Trophoblast cell (in vitro differentiated cells and primary cell): ENCODE measurements around the gene PAQR6.

Source experiments
- DNase-seq, 2 donors: peaks; one replicate each; pipeline ENCODE4 v3.0.0-alpha.2; 2016
- H2AFZ ChIP-seq: 2 replicates; pipeline ENCODE4 v1.6.1; 2013; ENCODE audit warnings: low read length, moderate library complexity, mild to moderate bottlenecking; ENCODE audit not compliant: insufficient read depth, poor library complexity
- H2AK5ac ChIP-seq: 2 replicates; pipeline ENCODE4 v1.6.1; 2013; ENCODE audit warnings: mild to moderate bottlenecking, low read length
- H2BK120ac ChIP-seq: 2 replicates; pipeline ENCODE4 v1.6.1; 2013; ENCODE audit warnings: low read length, mild to moderate bottlenecking, moderate library complexity; ENCODE audit not compliant: insufficient read depth, poor library complexity
- H2BK12ac ChIP-seq: 2 replicates; pipeline ENCODE4 v1.6.1; 2013; ENCODE audit warnings: mild to moderate bottlenecking, low read length, moderate library complexity
- H2BK5ac ChIP-seq: 2 replicates; pipeline ENCODE4 v1.6.1; 2013; ENCODE audit warnings: low read length, low read depth, moderate library complexity, mild to moderate bottlenecking; ENCODE audit not compliant: poor library complexity
- H3K14ac ChIP-seq: 2 replicates; pipeline ENCODE4 v1.6.1; 2013; ENCODE audit warnings: mild to moderate bottlenecking, low read length
- H3K18ac ChIP-seq: 2 replicates; pipeline ENCODE4 v1.6.1; 2013; ENCODE audit warnings: mild to moderate bottlenecking, low read length
- H3K23ac ChIP-seq: 2 replicates; pipeline ENCODE4 v1.6.1; 2013; ENCODE audit warnings: low read length
- H3K27ac ChIP-seq: 2 replicates; pipeline ENCODE4 v1.5.1; 2013; ENCODE audit warnings: low read depth, mild to moderate bottlenecking, inconsistent platforms, low read length, moderate library complexity
- H3K27me3 ChIP-seq: 2 replicates; pipeline ENCODE4 v1.6.1; 2013; ENCODE audit warnings: inconsistent platforms, mild to moderate bottlenecking, low read length, moderate library complexity; ENCODE audit not compliant: insufficient read depth
- H3K36me3 ChIP-seq, 2 experiments: 1 replicate in 1 of 2; 2 replicates in 1 of 2; pipeline ENCODE4 v1.6.1; 2013; ENCODE audit warnings: low read length in 2 of 2, mild to moderate bottlenecking in 2 of 2, moderate library complexity in 1 of 2; ENCODE audit not compliant: insufficient read depth in 2 of 2, control insufficient read depth in 1 of 2
- H3K4ac ChIP-seq: 2 replicates; pipeline ENCODE4 v1.6.1; 2013; ENCODE audit warnings: low read depth, mild to moderate bottlenecking, low read length, moderate library complexity
- H3K4me1 ChIP-seq, 2 experiments: 1 replicate in 1 of 2; 2 replicates in 1 of 2; pipeline ENCODE4 v1.6.1; 2013; ENCODE audit warnings: low read length in 2 of 2, mild to moderate bottlenecking in 2 of 2, moderate library complexity in 1 of 2; ENCODE audit not compliant: insufficient read depth in 2 of 2, control insufficient read depth in 1 of 2
- H3K4me2 ChIP-seq: 2 replicates; pipeline ENCODE4 v1.6.1; 2013; ENCODE audit warnings: inconsistent platforms, mild to moderate bottlenecking, low read length, moderate library complexity
- H3K4me3 ChIP-seq: 2 replicates; pipeline ENCODE4 v1.5.1; 2013; ENCODE audit warnings: mild to moderate bottlenecking, low read depth, low read length, inconsistent platforms
- H3K79me1 ChIP-seq: one replicate; pipeline ENCODE4 v1.6.1; 2013; ENCODE audit warnings: low read length
- H3K79me2 ChIP-seq: 2 replicates; pipeline ENCODE4 v1.6.1; 2013; ENCODE audit warnings: low read length, mild to moderate bottlenecking; ENCODE audit not compliant: control insufficient read depth, insufficient read depth, poor library complexity
- H3K9ac ChIP-seq: 2 replicates; pipeline ENCODE4 v1.6.1; 2013; ENCODE audit warnings: mild to moderate bottlenecking, low read length
- H3K9me3 ChIP-seq: 2 replicates; pipeline ENCODE4 v1.6.1; 2013; ENCODE audit warnings: low read depth, mild to moderate bottlenecking, control low read depth, inconsistent platforms, low read length; ENCODE audit not compliant: insufficient read depth
- H4K12ac ChIP-seq: 2 replicates; pipeline ENCODE4 v1.6.1; 2013; ENCODE audit warnings: low read depth, mild to moderate bottlenecking, low read length, moderate library complexity
- H4K8ac ChIP-seq: 2 replicates; pipeline ENCODE4 v1.6.1; 2013; ENCODE audit warnings: low read depth, mild to moderate bottlenecking, low read length, moderate library complexity
- H4K91ac ChIP-seq: one replicate; pipeline ENCODE4 v1.6.1; 2013; ENCODE audit warnings: low read depth, mild to moderate bottlenecking, low read length, moderate library complexity
- WGBS: extraction: QIAGEN DNeasy Blood & Tissue Kit; methylation state at CpG from one replicate; pipeline ENCODE4 v1.1.7; 2013; ENCODE audit warnings: missing lambda C conversion rate; ENCODE audit not compliant: insufficient read length, insufficient coverage; ENCODE audit errors: extremely low coverage; 5-methylcytosine and 5-hydroxymethylcytosine counted together

The PAQR6 gene

DNA sequence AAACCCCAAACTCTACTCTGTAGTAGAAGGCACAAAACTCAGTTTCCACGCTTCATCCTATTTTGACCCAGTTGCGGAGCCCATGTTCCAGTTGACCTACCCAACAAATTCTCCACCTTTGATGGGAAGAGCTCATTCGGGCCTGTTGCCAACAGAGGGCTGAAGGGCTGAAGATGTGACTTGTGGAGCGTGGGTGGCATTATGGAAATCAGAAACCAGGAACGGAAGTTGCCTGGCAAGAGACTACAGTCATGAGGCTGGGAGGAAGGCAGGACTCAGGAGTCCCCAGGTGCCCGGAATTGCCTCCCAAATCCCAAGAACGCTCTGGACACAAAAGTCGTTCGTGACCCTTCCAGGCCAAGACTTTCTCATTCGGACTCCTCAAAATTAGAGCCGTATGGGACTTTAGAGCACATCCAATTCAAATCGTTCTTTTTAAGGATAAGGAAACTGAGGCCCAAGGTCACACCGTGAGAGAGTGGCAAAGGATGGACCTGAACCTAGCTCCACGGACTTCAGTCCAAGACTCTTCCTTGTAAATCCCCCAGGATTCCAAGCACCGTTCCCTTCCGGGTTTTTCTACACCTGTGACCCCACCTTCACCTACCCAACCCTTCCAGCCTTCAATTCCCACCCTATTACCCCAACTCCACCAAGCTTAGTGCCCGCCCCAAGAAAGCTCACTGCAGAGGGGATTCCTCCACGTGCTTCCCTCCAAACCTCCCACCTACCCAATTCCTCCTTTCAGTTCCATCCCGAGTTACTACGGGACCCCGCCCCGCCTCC, 34.0 kb upstream of the PAQR6 start:
- no peak overlapping the region for H2BK12ac ChIP-seq

DNA sequence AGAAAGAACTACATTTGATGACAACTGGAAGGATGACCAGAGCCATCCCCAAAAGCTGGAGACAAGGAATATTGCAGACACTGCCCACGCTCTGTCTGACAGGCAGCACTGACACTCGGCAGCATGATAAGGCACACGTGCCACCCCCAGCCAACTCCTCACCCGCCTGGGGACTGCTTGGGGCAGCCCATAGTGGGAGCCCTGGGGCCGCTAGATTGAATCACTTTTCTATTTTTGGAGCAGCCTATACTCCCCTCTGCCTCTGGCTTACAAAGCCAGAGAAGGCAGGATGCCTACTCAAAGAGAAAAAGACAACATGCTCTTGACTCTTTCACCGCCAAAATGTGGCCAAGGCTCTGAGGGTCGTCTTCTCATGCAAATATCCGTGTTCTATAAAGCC, 33.4 kb upstream of the PAQR6 start:
- no peak overlapping the region for H2BK120ac ChIP-seq
- peaks cover 5% of the 10 kb centered on the region for H3K79me1 ChIP-seq
- H3K4me3 ChIP-seq = no peak overlapping the region
- no peak overlapping the region for H3K18ac ChIP-seq
- H2BK5ac ChIP-seq = no peak overlapping the region
- no peak overlapping the region for H4K8ac ChIP-seq
- H3K27ac ChIP-seq = no peak overlapping the region
- no peak overlapping the region for H4K91ac ChIP-seq
- no peak overlapping the region for H2BK12ac ChIP-seq
- peak overlapping the region; percentile 85 for H3K4ac ChIP-seq
- WGBS = no CpG with 5 or more reads among the region's 8 CpGs
- peaks cover 20 to 21% of the 10 kb centered on the region in 2 experiments for H3K4me1 ChIP-seq
- H4K12ac ChIP-seq = no peak overlapping the region
- no peak overlapping the region for H2AFZ ChIP-seq
- no peak overlapping the region for H3K23ac ChIP-seq
- no peaks in the 10 kb centered on the region for H3K27me3 ChIP-seq
- peak; percentile 9 to 16 for DNase-seq
- H2AK5ac ChIP-seq = no peak overlapping the region
- H3K14ac ChIP-seq = no peak overlapping the region
- H3K36me3 ChIP-seq = peaks cover 22 to 30% of the 10 kb centered on the region in 2 experiments
- H3K9ac ChIP-seq = no peak overlapping the region
- H3K9me3 ChIP-seq = no peaks in the 10 kb centered on the region
- peak overlapping the region; percentile 86 for H3K4me2 ChIP-seq
- peaks cover 20% of the 10 kb centered on the region for H3K79me2 ChIP-seq

More for the DNA sequence above, 34.0 kb upstream of the PAQR6 start:
- no peak overlapping the region for H3K23ac ChIP-seq
- peak overlapping the region; percentile 92 for H3K9ac ChIP-seq
- H4K12ac ChIP-seq = peak overlapping the region; percentile 85
- no peak overlapping the region for H2AFZ ChIP-seq
- peaks cover 20% of the 10 kb centered on the region for H3K79me2 ChIP-seq
- WGBS = no CpG with 5 or more reads among the region's 22 CpGs
- peaks cover 20 to 21% of the 10 kb centered on the region in 2 experiments for H3K4me1 ChIP-seq
- peak overlapping the region; percentile 94 for H3K4me3 ChIP-seq
- H2BK5ac ChIP-seq = peak overlapping the region; percentile 97
- peak overlapping the region; percentile 85 for H3K4ac ChIP-seq
- H3K36me3 ChIP-seq = peaks cover 20 to 25% of the 10 kb centered on the region in 2 experiments
- H2BK120ac ChIP-seq = peak overlapping the region; percentile 99
- peak overlapping the region; percentile 99 for H4K8ac ChIP-seq
- DNase-seq = peak in 1 of 2 donors; percentile 26
- H3K18ac ChIP-seq = peak overlapping the region; percentile 76
- peak overlapping the region; percentile 86 for H3K4me2 ChIP-seq
- peak overlapping the region; percentile 69 for H3K27ac ChIP-seq
- H2AK5ac ChIP-seq = peak overlapping the region; percentile 97
- no peaks in the 10 kb centered on the region for H3K9me3 ChIP-seq
- H3K79me1 ChIP-seq = peaks cover 5% of the 10 kb centered on the region
- H3K27me3 ChIP-seq = no peaks in the 10 kb centered on the region
- H3K14ac ChIP-seq = peak overlapping the region; percentile 99
- H4K91ac ChIP-seq = peak overlapping the region; percentile 99

DNA sequence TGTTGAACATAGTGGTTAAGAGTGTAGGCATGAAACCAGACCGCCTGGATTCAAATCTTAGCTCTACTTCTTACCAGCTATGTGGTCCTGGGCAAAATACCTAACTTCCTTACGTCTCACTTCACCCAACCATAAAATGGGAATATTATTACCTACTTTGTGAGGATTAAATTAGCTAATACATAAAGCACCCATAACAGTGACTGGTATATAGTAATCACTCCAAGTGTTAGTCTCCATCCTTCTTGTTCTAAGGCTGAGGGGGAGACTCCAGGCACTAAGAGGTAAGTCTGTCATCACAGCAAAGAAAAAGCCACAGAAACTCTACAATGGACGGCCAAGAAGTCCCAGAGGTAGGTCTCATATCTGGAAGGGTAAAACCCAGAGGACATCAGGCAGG, 32.0 kb upstream of the PAQR6 start:
- no CpG with 5 or more reads among the region's 3 CpGs for WGBS

GRCh38 chr1:156276966-156277381, 29.1 kb upstream of the PAQR6 start:
- H3K4me1 ChIP-seq = peaks cover 7 to 9% of the 10 kb centered on the region in 2 experiments
- H3K79me2 ChIP-seq = peaks cover 12% of the 10 kb centered on the region
- H3K14ac ChIP-seq = no peak overlapping the region
- no peak overlapping the region for H3K4me2 ChIP-seq
- no peak overlapping the region for H4K91ac ChIP-seq
- H2AK5ac ChIP-seq = no peak overlapping the region
- H3K9ac ChIP-seq = no peak overlapping the region
- H3K27ac ChIP-seq = no peak overlapping the region
- H3K79me1 ChIP-seq = no peaks in the 10 kb centered on the region
- no CpG with 5 or more reads among the region's 6 CpGs for WGBS
- no peak overlapping the region for H2AFZ ChIP-seq
- no peak overlapping the region for H2BK120ac ChIP-seq
- H4K12ac ChIP-seq = no peak overlapping the region
- peak; percentile 97 to 98 for DNase-seq
- no peak overlapping the region for H3K4me3 ChIP-seq
- no peak overlapping the region for H2BK5ac ChIP-seq
- H3K4ac ChIP-seq = no peak overlapping the region
- no peaks in the 10 kb centered on the region for H3K27me3 ChIP-seq
- no peak overlapping the region for H3K18ac ChIP-seq
- H3K36me3 ChIP-seq = peaks cover 45 to 67% of the 10 kb centered on the region in 2 experiments
- no peak overlapping the region for H3K23ac ChIP-seq
- no peaks in the 10 kb centered on the region for H3K9me3 ChIP-seq
- no peak overlapping the region for H2BK12ac ChIP-seq
- no peak overlapping the region for H4K8ac ChIP-seq

More for the DNA sequence above, 32.0 kb upstream of the PAQR6 start:
- Histone ChIP-seq H3K27me3 (no peaks in the 10 kb centered on the region), H3K4me1 (peaks cover 19 to 21% of the 10 kb centered on the region in 2 experiments), H3K9ac (no peak overlapping the region), H3K14ac (no peak overlapping the region), H3K79me1 (peaks cover 5% of the 10 kb centered on the region), H2BK120ac (no peak overlapping the region), H2BK5ac (no peak overlapping the region), H3K79me2 (peaks cover 20% of the 10 kb centered on the region), H3K4ac (peak overlapping the region; percentile 57), H3K9me3 (no peaks in the 10 kb centered on the region), H3K4me2 (no peak overlapping the region), H4K12ac (no peak overlapping the region), H4K91ac (no peak overlapping the region), H4K8ac (no peak overlapping the region), H2BK12ac (no peak overlapping the region), H3K36me3 (peaks cover 24 to 42% of the 10 kb centered on the region in 2 experiments), H3K23ac (no peak overlapping the region), H3K18ac (no peak overlapping the region), H2AFZ (no peak overlapping the region), H3K4me3 (no peak overlapping the region), H2AK5ac (no peak overlapping the region), H3K27ac (no peak overlapping the region)
- no peak for DNase-seq
